SK-N-SH treated with all-trans-retinoic acid at 6 μM for 48 hours (cell line): ENCODE results near the gene CSNK2A2.
A peak's percentile ranks its signal among the peaks of the same experiment; 100 is the strongest.

Source experiments
- ATAC-seq: fragments of 200-7000 bp; cut with Tn5 transposase; 3 replicates; pipeline ENCODE4 v1.9.1; 2020; ENCODE audit warnings: mild to moderate bottlenecking, moderate library complexity
- ARNTL ChIP-seq: fragments of 450-650 bp; formaldehyde crosslinking; IDR thresholded peaks from 2 replicates; pipeline ENCODE4 v1.5.0; 2020; ENCODE audit warnings: low read depth, mild to moderate bottlenecking, moderate library complexity, borderline replicate concordance
- BACH2 ChIP-seq: fragments of 250-450 bp; sonication (Bioruptor Pico); IDR thresholded peaks from 2 replicates; pipeline ENCODE4 v1.9.0; 2021; ENCODE audit warnings: mild to moderate bottlenecking, borderline replicate concordance
- ISL1 ChIP-seq: fragments of 250-450 bp; sonication (Bioruptor Pico); IDR thresholded peaks from 2 replicates; pipeline ENCODE4 v2.1.2; 2022; ENCODE audit warnings: mild to moderate bottlenecking, moderate library complexity
- OSR1 ChIP-seq: fragments of 250-450 bp; sonication (Bioruptor Pico); IDR thresholded peaks from 2 replicates; pipeline ENCODE4 v1.8.0; 2022; ENCODE audit warnings: moderate library complexity, mild to moderate bottlenecking, inconsistent platforms
- PPARA ChIP-seq: fragments of 250-450 bp; sonication (Bioruptor Pico); IDR thresholded peaks from 2 replicates; pipeline ENCODE4 v1.5.0; 2020; ENCODE audit warnings: mild to moderate bottlenecking, borderline replicate concordance
- RARB ChIP-seq: fragments of 250-450 bp; sonication (Bioruptor Pico); IDR thresholded peaks from 2 replicates; pipeline ENCODE4 v1.8.0; 2021; ENCODE audit warnings: mild to moderate bottlenecking, moderate library complexity
- SNAI2 ChIP-seq: fragments of 250-450 bp; sonication (Bioruptor Pico); IDR thresholded peaks from 2 replicates; pipeline ENCODE4 v1.5.0; 2020; ENCODE audit warnings: mild to moderate bottlenecking, moderate library complexity
- TCF4 ChIP-seq: fragments of 250-450 bp; sonication (Bioruptor Pico); IDR thresholded peaks from 2 replicates; pipeline ENCODE4 v1.8.0; 2021; ENCODE audit warnings: mild to moderate bottlenecking, moderate library complexity, borderline replicate concordance
- TOX ChIP-seq: fragments of 250-450 bp; sonication (Bioruptor Pico); IDR thresholded peaks from 2 replicates; pipeline ENCODE4 v1.8.0; 2021; ENCODE audit warnings: mild to moderate bottlenecking, moderate library complexity, borderline replicate concordance
- ZC3H10 ChIP-seq: fragments of 250-450 bp; sonication (Bioruptor Pico); IDR thresholded peaks from 2 replicates; pipeline ENCODE4 v1.5.1; 2021; ENCODE audit warnings: mild to moderate bottlenecking, moderate library complexity
- ZFP30 ChIP-seq: fragments of 450-650 bp; formaldehyde crosslinking; IDR thresholded peaks from 2 replicates; pipeline ENCODE4 v1.5.0; 2022; ENCODE audit warnings: mild to moderate bottlenecking, moderate library complexity
- ZNF565 ChIP-seq: fragments of 450-650 bp; formaldehyde crosslinking; conservative IDR thresholded peaks from 2 replicates; pipeline ENCODE4 v1.5.0; 2020; ENCODE audit warnings: low read depth, mild to moderate bottlenecking, moderate library complexity
- ZNF70 ChIP-seq: fragments of 450-650 bp; formaldehyde crosslinking; IDR thresholded peaks from 2 replicates; pipeline ENCODE4 v1.5.0; 2020; ENCODE audit warnings: mild to moderate bottlenecking, moderate library complexity
- ZNF8 ChIP-seq: fragments of 450-650 bp; formaldehyde crosslinking; IDR thresholded peaks from 2 replicates; pipeline ENCODE4 v1.5.0; 2020; ENCODE audit warnings: mild to moderate bottlenecking, moderate library complexity
- TF ChIP-seq, protein P1 (sequence below): fragments of 250-450 bp; sonication (Bioruptor Pico); IDR thresholded peaks from 2 replicates; pipeline ENCODE4 v1.5.1; 2020; ENCODE audit warnings: low read depth, mild to moderate bottlenecking, moderate library complexity
- TF ChIP-seq, protein P2 (sequence below): fragments of 250-450 bp; sonication (Bioruptor Pico); IDR thresholded peaks from 2 replicates; pipeline ENCODE4 v1.8.0; 2021; ENCODE audit warnings: low read depth, mild to moderate bottlenecking, moderate library complexity, borderline replicate concordance
- TF ChIP-seq, protein P3 (sequence below): fragments of 250-450 bp; sonication (Bioruptor Pico); IDR thresholded peaks from 2 replicates; pipeline ENCODE4 v1.5.1; 2021; ENCODE audit warnings: mild to moderate bottlenecking, moderate library complexity
- TF ChIP-seq, protein P4 (sequence below): fragments of 250-450 bp; sonication (Bioruptor Pico); IDR thresholded peaks from 2 replicates; pipeline ENCODE4 v1.5.0; 2020; ENCODE audit warnings: mild to moderate bottlenecking, moderate library complexity

Gene CSNK2A2

DNA sequence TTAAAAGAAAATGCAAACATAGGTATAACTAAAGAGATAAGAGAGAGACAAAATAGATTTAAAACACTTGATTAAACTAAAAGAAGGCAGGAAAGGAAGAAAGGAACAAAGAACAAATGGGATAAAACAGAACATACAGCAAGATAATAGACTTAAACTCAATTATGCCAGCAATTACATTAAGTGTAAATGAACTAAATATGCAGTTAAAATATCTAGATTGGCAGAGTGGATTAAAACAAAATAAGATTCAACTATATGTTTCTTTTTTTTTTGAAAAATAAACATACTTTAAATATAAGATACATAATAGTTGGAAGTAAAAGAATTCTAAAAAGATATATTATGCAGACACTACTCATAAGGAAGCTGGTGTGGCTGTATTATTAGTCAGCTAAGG is 59.1 kb downstream of the CSNK2A2 start (continued):
- TF ChIP-seq, protein P1, sequence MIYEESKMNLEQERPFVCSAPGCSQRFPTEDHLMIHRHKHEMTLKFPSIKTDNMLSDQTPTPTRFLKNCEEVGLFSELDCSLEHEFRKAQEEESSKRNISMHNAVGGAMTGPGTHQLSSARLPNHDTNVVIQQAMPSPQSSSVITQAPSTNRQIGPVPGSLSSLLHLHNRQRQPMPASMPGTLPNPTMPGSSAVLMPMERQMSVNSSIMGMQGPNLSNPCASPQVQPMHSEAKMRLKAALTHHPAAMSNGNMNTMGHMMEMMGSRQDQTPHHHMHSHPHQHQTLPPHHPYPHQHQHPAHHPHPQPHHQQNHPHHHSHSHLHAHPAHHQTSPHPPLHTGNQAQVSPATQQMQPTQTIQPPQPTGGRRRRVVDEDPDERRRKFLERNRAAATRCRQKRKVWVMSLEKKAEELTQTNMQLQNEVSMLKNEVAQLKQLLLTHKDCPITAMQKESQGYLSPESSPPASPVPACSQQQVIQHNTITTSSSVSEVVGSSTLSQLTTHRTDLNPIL (CRISPR knock-in tag): no peak

DNA sequence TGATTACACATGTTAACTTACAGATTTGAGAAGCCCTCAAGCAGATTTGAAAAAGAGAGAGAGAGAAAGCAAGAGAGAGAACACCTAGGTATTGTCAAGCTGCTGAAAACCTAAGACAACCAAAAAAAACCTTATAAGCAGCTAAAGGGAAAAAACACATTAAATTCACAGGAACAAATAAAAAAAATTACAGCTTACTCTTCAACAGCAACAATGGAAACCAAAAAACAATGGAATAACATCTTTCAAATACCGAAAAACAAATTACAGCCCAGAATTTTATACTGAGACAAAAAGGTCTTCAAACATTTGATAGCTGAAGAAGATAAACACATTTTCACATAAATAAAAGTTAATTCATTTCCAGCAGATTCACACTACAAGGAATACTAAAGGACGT is 60.3 kb downstream of the CSNK2A2 start:
- no peak for ATAC-seq
- TF ChIP-seq ZNF8 (CRISPR knock-in tag) (no peak), ISL1 (CRISPR knock-in tag) (no peak), ZFP30 (CRISPR knock-in tag) (no peak), ZNF70 (CRISPR knock-in tag) (no peak), ZC3H10 (CRISPR knock-in tag) (no peak), TOX (no peak), SNAI2 (CRISPR knock-in tag) (no peak), BACH2 (no peak), PPARA (CRISPR knock-in tag) (no peak), RARB (CRISPR knock-in tag) (no peak), ZNF565 (no peak), ARNTL (CRISPR knock-in tag) (no peak)
- TF ChIP-seq, protein P2, sequence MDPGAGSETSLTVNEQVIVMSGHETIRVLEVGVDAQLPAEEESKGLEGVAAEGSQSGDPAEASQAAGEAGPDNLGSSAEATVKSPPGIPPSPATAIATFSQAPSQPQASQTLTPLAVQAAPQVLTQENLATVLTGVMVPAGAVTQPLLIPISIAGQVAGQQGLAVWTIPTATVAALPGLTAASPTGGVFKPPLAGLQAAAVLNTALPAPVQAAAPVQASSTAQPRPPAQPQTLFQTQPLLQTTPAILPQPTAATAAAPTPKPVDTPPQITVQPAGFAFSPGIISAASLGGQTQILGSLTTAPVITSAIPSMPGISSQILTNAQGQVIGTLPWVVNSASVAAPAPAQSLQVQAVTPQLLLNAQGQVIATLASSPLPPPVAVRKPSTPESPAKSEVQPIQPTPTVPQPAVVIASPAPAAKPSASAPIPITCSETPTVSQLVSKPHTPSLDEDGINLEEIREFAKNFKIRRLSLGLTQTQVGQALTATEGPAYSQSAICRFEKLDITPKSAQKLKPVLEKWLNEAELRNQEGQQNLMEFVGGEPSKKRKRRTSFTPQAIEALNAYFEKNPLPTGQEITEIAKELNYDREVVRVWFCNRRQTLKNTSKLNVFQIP: no peak
- TF ChIP-seq, protein P3, sequence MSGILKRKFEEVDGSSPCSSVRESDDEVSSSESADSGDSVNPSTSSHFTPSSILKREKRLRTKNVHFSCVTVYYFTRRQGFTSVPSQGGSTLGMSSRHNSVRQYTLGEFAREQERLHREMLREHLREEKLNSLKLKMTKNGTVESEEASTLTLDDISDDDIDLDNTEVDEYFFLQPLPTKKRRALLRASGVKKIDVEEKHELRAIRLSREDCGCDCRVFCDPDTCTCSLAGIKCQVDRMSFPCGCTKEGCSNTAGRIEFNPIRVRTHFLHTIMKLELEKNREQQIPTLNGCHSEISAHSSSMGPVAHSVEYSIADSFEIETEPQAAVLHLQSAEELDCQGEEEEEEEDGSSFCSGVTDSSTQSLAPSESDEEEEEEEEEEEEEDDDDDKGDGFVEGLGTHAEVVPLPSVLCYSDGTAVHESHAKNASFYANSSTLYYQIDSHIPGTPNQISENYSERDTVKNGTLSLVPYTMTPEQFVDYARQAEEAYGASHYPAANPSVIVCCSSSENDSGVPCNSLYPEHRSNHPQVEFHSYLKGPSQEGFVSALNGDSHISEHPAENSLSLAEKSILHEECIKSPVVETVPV (CRISPR knock-in tag): no peak
- TF ChIP-seq, protein P4, sequence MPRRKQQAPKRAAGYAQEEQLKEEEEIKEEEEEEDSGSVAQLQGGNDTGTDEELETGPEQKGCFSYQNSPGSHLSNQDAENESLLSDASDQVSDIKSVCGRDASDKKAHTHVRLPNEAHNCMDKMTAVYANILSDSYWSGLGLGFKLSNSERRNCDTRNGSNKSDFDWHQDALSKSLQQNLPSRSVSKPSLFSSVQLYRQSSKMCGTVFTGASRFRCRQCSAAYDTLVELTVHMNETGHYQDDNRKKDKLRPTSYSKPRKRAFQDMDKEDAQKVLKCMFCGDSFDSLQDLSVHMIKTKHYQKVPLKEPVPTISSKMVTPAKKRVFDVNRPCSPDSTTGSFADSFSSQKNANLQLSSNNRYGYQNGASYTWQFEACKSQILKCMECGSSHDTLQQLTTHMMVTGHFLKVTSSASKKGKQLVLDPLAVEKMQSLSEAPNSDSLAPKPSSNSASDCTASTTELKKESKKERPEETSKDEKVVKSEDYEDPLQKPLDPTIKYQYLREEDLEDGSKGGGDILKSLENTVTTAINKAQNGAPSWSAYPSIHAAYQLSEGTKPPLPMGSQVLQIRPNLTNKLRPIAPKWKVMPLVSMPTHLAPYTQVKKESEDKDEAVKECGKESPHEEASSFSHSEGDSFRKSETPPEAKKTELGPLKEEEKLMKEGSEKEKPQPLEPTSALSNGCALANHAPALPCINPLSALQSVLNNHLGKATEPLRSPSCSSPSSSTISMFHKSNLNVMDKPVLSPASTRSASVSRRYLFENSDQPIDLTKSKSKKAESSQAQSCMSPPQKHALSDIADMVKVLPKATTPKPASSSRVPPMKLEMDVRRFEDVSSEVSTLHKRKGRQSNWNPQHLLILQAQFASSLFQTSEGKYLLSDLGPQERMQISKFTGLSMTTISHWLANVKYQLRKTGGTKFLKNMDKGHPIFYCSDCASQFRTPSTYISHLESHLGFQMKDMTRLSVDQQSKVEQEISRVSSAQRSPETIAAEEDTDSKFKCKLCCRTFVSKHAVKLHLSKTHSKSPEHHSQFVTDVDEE (CRISPR knock-in tag): no peak
- TF ChIP-seq, protein P1 (CRISPR knock-in tag): no peak

DNA sequence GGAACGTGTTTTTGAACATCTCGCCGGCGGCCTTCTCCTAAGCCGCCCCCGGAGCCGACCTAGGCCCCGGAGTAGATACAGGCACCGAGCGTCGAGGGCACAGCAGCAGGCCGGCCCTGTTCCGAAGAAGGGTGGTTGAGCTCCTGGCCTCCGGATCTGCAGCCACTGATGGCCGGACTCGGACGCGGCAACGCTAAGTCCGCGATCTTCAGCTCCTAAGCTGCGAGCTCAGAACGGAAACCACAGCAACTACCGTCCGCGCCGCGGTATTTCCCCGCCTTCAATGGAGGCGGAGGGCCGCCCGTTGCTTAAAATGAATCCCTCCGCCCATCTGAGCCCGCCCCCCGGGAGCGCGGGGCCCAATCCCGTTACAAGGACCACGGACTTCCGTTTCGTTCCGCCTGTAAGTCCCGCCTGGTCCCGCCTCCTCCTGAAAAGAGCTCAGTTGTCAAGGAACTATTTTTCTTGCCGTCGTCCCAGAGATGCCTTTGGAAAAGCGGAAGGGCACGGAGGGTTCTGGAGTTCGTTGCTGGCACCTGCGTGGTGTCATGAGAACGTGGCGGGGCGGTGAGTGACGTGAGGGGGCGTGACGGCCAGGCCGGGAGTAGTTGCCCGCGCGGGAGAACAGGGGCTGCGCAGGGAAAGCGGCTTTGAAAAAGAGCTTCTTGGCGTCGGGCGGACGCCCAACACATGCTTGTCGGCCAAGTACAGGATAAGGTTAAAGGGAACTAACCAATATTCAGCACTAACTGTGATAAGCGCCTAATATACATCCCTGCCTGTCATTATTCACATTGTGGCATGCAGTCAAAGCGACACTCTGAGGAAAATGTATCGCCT is 68.6 kb downstream of the CSNK2A2 start, which contains the start of gene CFAP20:
Gene CFAP20, minus strand, starts transcription at position 285 of the 840 bp plus-strand sequence. Its CDS starts 266 bp downstream, at position 19.
- peak; percentile 92 for ATAC-seq
- TF ChIP-seq OSR1 (CRISPR knock-in tag) (no peak), TCF4 (CRISPR knock-in tag) (peak; percentile 77; the same call in 1 of the 2 replicates)

DNA sequence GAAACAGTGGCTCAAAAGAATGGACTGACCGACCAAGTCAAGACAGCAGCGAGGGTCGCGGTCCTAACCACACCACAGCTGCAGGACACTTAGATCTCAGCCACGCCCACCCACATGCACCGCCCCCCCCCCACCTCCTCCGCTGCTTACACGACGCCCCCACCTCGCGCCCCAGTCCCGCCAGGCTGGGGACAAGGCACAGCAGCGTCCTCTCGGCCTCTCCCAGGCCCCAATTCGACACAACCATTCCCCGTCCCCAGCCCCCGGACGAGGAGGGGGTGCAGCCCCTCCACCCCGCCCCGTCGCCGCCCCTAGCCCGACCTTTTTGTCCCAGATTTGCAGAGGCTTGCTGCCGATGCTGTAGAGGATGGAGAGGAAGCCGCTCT is 69.2 kb downstream of the CSNK2A2 start:
- TF ChIP-seq ZNF565: no peak
- TF ChIP-seq ZC3H10 (CRISPR knock-in tag): no peak
- ATAC-seq: peak; percentile 16
